Activated T-cell treated with anti-CD3 and anti-CD28 coated beads for 48 hours (primary cell): Measurements from ENCODE around the gene FRAS1.

Experiments used
- DNase-seq: peaks from one replicate; pipeline ENCODE4 v3.0.0-alpha.2; 2020; ENCODE audit warnings: low read depth

Gene FRAS1

DNA sequence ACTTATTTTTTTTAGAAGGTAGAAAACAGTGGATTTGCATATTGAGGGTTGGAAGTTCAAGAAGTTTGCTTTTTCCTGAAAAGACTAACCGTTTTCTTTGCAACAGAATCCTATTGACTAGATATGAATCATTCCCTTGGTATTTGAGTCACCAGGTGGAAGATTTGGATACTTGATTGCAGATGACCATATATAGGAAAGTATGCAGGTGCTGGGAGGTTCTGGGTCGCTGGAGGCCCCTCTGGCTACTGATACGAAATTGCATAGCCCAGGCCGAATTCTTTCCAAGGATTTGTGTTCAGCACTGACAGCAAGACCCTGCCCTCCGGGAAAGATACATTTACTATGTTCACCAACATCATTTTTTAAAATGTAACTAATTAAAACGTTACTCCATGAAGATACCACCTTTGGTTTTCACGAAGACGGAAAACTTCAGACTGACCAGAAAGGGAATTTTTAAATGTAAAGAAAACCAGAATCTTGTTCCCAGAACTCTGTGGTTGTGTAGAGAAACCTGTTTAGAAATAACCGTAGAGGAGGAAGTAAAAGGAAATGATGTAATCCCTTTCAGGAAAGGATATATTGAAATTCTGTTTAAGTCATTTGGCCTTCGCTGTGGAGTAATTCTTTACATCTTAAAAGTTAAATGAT, 495.4 kb downstream of the FRAS1 start:
- no peak for DNase-seq

- no peak for DNase-seq
Observed at GRCh38 chr4:78553043-78553396, 495.9 kb downstream of the FRAS1 start.

GRCh38 chr4:78553529-78554060, 496.5 kb downstream of the FRAS1 start:
- no peak for DNase-seq

DNA sequence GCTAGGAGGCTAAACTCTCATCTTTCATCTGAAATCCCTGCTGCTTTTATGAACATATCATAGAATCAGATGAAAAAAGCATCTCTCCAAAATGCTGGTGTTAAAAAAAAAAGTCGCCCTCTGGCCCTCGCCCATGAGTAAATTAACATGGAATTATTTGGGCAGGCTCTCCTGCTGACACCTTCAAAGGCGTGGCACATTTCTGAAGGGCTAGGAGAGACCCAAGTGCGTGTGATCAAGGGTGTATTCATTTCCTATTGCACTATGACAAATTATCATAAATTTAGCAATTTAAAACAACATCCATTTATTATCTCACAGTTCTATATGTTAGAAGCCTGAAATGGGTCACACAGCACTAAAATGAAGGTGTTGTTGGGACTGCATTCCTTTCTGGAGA, 499.5 kb downstream of the FRAS1 start:
- no peak for DNase-seq

GRCh38 chr4:78557841-78558240, 500.7 kb downstream of the FRAS1 start:
- DNase-seq = no peak

DNA sequence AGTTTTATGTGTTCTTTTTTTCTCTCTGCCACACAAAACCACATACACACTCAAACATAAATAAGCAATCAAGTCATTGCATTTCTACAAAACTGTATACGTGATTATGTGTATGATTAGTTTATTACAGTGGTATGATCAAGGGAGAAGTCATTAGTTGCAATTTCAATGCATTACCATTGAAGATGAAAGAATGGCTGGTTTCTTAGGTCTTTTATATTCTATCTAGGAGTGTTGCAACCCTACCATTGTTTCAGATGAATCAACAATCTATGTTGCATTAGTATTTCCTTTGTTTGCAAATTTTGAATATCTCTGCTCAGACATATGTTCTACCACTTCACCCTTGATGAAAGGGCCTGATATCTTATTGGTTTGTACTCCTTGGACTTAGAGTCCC, 501.3 kb downstream of the FRAS1 start:
- DNase-seq = no peak

DNA sequence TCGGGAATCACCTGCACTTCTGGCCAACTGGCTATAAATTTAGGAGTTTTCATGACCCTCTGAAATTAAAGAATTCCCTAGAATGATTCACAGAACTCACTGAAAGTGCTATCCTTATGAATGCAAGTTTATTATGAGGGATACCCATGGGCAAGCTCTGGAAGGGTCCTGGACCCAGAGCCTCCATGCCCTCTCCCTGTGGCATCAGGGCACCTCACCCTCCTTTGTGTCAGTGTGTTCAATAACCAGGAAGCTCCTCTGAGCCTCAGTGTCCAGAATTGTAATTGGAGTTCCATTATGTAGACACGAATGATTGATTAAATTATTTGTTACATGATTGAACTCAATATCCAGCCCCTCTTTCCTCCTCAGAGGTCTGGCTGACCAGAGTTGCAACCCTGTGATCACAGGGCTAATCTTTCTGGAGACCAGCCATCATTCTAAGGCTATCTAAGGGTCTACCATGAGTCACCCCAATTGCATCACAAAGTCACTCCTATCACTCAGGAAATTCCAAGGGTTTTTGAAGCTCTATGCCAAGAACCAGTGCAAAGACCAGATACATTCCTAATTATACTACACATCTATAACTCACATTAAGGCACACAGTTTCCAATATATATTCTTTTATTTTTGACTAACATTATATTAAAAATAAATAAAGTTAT, 503.3 kb downstream of the FRAS1 start:
- DNase-seq = no peak

- no peak for DNase-seq
Observed at GRCh38 chr4:78561677-78562076, 504.6 kb downstream of the FRAS1 start.

- no peak for DNase-seq
Observed at GRCh38 chr4:78562687-78563086, 505.6 kb downstream of the FRAS1 start.

GRCh38 chr4:78565971-78566372, 508.8 kb downstream of the FRAS1 start:
- DNase-seq = no peak

DNA sequence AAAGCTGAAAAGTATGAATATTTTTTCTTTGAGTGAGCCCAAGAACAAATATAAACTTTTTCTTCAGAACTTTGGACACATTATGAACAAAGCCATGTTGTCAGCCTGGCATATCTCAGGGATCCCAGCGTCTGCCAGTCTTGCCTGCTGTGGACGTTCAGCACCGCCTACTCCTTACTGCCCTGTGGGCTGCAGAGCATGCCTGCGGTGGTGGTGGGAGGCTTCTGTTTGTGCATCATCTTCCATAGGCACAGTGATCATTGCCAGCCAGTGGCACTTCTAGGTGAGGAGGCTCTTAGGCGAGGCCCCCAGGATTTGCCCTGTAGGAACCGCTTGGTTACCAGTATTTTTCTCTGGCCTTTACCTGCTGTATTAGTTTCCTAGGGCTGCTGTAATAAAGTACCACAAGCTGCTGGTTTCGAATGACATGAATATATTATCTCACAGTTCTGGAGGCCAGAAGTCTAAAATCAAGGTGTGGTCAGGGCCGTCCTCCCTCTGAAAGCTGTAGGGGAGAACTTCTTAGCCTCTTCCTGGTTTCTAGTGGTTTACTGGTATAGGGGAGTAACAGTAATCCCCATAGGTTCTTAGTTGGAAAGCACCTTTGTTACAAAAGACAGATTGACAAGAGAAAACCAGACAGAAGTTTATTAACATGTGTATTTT, 509.8 kb downstream of the FRAS1 start:
- no peak for DNase-seq

- DNase-seq = no peak
Observed at GRCh38 chr4:78567500-78568060, 510.5 kb downstream of the FRAS1 start.

DNA sequence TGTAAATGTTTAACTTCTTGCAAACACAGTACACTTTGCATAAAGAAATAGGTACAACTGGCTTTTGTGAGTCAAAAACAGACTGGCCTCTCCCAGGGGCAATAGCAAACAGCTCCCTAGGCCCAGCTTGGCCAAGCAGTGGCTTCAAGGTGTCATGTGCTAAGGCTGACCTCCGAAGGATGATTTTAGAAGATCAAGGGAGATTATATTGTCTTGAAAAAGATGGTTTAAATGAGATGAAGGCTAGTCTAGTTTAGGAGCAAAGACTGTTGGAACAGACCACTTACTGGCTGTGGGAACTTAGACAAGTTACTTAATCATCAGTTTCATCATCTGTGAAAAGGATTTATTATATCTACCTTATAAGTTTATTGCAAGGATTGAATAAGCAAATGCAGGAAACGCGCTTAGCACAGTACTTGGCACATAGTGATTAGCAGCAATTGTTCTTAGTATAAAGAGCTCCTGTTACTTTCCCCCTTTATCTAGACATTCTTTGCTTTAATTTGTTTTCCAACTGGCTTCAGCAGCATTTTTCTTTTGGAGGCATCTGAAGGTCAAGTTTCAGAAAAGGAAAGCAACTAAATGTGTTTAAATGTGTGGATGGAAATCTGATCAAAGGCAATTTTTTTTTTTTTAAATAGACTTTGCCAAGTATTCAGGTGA, 511.6 kb downstream of the FRAS1 start:
- no peak for DNase-seq

GRCh38 chr4:78569306-78569821, 512.2 kb downstream of the FRAS1 start:
- DNase-seq = no peak

DNA sequence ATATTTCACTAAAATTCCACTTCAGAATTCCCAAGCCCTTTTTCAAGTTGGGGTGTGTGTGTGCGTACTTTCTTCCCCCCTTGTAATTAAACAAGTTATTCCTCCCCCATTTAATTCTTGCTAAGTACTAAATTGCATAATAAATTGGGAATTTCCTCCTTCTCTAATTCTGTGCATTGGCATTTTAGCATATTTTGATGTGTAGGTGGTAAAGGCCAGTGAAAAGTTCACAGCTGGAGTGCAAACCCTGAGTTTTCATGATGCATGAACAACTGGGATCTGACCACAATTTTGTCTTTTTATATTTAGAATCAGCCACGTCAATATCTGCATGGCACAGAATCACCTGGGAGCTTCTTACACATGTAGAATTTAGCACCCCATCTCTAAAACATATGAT, 513.0 kb downstream of the FRAS1 start:
- DNase-seq = no peak

DNA sequence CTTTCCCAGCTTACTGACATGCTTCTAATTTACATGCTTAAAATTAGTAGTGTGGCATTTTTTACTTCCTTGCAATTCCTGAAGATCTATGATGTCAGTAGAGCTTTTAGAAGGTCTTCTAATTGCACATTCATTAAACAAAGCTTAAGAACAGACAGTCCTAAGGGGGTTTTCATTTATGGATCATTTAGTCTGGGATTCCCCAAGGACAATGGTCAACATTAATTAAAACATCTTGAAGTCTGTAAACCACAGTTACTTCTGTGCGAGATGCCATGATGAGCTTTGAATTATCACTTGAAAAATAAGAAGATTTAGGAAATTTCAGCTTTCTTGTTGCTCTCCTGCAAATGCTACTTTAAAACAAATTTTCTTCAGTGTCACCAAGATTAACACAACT, 514.7 kb downstream of the FRAS1 start:
- DNase-seq = no peak

DNA sequence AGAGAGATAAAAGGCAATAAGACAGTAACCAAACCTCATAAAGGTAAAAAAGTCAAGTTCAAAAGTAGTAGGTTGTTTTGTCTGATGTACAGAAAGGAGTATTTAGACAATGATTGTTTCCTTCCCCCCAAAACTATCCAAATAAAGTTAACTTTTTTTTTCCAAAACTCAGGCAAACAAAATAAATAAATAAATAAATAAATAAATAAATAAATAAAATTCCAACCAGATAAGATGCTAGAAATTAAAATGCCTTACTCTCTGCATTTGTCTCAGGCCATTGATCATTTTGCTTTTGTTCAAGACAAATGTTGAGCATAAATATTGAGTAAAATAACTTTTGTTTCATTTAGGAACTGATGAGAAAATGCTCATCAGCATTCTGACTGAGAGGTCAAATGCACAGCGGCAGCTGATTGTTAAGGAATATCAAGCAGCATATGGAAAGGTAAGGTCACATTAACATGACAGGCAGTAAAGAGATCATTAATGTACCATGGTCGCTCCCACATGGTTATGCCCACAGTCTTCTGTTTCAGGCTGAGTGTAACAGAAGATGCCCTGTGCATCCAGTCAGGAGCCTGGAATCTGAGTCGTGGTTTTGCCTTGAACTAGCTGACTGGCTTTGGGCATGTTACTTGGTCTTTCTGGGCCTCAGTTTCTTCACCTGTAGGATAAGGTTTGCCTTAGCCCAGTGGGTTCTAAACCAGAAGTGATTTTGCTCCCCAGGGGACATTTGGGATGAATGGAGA, 521.7 kb downstream of the FRAS1 start:
- no peak for DNase-seq

DNA sequence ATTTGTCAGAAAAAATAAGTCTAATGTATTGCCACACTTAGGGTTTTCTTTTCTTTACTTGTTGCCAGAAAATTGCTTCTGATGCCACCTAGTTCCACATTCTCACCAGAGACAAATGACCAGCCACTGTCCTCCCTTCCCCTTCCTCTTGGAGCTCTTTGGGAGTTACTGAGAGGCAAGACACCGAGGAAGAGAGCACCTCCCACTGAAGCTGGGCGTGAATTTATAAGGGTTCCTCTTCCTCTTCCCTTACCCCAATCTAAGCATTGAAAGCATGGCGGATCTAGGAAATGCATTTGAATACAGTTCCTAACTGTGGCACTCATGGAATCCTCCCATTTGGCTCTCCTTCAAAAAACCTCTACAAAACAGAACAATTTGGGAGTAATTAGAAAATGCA, 524.5 kb downstream of the FRAS1 start:
- DNase-seq = no peak

DNA sequence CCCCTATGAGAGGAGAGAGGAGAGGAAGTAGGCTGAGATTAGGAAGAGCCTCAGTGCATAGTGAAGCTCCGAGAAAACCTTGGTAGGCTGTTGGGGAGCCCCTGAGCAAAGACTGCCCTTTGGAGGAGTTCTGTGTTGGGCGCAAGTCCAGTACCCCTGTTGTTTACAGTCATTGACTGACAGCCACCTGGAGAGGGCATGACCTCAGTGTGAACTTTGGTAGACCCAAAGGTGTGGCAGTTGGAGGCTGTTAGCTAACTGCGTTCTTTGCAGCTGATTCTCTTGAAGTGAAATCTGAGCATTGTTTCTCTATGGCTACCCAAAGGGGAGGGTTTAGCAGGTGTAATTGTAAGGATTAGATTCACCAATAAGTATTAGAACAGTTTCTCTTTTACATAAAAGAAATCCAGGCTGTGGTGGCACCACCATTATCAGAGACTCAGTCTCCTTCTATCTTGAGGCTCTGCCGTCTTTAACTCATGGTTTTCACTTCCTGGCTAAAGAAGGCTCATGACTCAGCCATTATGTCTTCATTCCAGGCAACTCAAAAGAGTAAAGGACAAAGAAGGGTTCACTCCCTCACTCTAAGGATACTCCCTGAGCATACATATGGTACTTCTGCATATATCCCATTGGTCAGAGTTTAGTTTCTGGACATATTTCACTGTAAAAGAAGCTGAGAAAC, 527.9 kb downstream of the FRAS1 start:
- DNase-seq = no peak

DNA sequence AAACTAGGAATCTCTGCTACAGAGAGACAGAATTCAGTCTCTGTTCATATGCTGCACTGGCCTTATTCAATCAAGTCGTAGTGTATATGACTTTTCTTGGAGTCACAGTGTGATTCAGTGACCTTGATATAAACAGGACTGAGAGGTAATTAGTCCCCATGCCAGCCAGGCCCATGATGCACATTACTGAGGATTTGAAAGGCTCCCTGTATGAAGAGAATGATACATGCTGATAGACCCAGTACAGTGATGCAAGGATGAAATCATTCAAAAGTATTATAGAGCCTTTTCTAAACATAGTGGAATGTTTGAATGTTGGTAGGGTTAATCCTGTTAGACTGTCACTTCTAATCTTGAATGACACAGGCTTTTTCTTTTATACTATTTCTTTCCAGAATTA, 528.5 kb downstream of the FRAS1 start:
- DNase-seq = no peak
